IPS-NIHi11 (cell line): ENCODE measurements around the gene LEFTY1.
"Not testable (repeated sequence)": the region's sequence is repeated elsewhere in the genome, so short reads cannot be mapped to it uniquely, and the experiment has no call there.

Source experiments
- DNase-seq: peaks from one replicate; pipeline ENCODE4 v3.0.0; 2012; ENCODE audit warnings: mixed read lengths, low spot score

The LEFTY1 gene, protein sequence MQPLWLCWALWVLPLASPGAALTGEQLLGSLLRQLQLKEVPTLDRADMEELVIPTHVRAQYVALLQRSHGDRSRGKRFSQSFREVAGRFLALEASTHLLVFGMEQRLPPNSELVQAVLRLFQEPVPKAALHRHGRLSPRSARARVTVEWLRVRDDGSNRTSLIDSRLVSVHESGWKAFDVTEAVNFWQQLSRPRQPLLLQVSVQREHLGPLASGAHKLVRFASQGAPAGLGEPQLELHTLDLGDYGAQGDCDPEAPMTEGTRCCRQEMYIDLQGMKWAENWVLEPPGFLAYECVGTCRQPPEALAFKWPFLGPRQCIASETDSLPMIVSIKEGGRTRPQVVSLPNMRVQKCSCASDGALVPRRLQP

GRCh38 chr1:225888898-225889601, at the start of gene LEFTY1:
LEFTY1 (minus strand) TSS chr1:225889146; CDS start chr1:225889066, 80 bp downstream.
- peak; percentile 41 for DNase-seq

GRCh38 chr1:225937048-225937968, 48.4 kb upstream of the LEFTY1 start:
- no peak for DNase-seq

DNA sequence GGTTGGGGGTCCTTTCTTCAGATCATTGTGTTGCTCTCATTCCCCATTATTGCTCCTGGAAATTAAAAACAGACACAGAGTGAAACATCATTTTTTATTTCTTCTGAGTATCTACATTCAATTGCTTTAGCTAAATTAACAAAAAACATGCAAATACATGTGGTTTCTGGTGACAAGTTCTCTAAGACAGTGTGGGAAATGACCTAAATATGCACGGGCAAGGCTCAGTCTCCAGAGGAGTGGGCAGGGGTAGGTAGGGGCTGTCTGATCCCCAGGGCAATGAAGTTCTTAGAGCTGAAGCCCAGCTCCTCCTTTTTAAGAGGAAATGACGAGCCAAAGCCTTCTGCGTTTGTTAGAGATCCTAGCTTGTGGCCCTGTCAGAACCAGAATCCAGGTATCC, 47.6 kb upstream of the LEFTY1 start:
- DNase-seq: no peak

DNA sequence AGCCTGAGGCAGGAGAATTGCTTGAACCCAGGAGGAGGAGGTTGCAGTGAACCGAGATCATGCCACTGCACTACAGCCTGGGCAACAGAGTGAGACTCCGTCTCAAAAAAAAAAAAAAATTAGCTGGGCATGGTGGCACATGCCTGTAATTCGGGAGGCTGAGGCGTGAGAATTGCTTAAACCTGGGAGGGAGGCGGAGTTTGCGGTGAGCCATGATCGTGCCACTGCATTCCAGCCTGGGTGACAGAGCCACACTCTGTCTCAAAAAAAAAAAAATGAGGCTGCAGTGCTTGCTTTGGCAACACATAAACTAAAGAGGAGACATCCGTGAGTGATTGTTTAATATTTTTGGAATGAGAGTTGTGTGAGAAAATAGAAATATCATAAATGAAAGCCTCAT, 47.1 kb upstream of the LEFTY1 start:
- DNase-seq: not testable (repeated sequence)

DNA sequence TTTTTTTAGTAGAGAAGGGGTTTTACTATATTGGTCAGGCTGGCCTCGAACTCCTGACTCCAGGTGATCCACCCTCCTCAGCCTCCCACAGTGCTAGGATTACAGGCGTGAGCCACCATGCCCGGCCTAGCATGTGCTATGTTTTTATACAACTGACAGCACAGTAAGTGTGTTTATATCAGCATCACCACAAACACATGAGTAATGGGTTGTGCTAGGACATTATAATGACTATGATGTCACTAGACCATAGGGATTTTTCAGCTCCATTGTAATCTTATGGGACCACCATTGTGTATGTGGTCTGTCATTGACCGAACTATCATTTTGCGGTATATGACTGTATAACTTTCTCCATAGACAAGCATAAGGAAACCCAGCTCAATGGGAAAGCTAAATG, 45.8 kb upstream of the LEFTY1 start:
- no peak for DNase-seq

GRCh38 chr1:225933072-225933471, 44.1 kb upstream of the LEFTY1 start:
- DNase-seq: no peak

GRCh38 chr1:225931270-225932136, 42.6 kb upstream of the LEFTY1 start:
- no peak for DNase-seq

- DNase-seq: no peak
These were observed 41.6 kb upstream of the LEFTY1 start for GRCh38 chr1:225930566-225930965.

- DNase-seq: not testable (repeated sequence)
These were observed 40.5 kb upstream of the LEFTY1 start for GRCh38 chr1:225929462-225929861.

GRCh38 chr1:225928186-225929175, 39.5 kb upstream of the LEFTY1 start:
- DNase-seq: no peak

GRCh38 chr1:225926551-225927113, 37.7 kb upstream of the LEFTY1 start:
- no peak for DNase-seq

DNA sequence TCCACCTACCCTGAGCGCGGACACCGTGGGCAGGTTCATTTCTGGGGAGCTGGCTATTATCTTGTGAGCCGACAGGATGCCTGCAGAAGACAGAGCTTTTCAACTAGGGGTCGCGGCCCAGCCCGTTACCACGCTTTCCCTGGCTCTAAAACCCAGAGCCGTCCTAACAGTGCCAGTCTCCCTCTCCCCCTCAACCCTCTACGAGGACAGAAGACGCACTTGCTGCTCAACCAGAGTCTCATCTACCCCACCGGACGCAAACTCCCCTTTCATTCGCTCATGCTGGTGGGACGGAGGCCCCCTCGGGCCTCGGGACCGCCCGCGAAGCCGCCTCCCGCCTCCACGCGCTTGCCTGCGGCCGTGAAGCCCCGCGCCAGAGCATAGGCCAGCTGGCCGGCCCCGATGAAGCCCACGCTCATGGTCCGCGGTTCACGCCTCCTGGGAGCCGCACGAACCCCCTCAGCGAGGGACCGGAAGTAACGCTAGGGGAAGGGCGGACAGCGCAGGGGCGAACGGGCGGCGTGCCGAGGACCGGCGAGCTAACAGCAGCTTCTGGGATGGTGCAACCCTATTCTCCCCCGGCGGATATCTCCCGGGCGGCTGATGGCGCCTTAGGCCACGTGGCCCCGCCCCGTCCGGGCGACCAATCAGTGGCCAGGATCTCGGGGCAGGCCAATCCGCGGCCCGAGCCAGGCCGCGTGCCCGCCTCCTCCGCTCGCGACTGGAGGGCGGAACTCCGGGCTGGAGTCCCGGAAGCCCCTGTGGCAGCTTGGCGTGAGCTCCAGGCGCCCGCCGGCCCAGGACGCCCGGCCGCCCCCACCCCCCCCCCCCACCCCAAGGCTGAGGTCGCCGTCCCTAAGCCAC, 35.0 kb upstream of the LEFTY1 start, which contains the start of gene PYCR2:
Gene PYCR2 (minus strand): TSS at position 559 of the 864 bp plus-strand sequence. CDS start 140 bp downstream, at position 419.
- peak; percentile 100 for DNase-seq

DNA sequence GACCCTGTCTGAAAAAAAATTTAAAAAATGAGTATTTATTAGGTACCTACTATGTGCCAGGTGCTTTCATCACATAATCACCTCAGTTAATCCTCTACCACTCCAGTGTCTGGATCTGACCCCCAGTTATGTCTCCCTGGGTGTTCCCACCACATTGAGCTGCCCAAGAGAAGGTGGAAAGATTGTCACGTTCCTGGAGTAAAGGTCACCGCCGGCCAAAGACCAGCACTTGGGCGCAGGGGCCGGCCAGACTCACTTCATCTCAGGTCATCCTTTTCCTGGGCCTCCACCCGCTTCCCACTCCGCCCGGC, 34.4 kb upstream of the LEFTY1 start:
- no peak for DNase-seq

DNA sequence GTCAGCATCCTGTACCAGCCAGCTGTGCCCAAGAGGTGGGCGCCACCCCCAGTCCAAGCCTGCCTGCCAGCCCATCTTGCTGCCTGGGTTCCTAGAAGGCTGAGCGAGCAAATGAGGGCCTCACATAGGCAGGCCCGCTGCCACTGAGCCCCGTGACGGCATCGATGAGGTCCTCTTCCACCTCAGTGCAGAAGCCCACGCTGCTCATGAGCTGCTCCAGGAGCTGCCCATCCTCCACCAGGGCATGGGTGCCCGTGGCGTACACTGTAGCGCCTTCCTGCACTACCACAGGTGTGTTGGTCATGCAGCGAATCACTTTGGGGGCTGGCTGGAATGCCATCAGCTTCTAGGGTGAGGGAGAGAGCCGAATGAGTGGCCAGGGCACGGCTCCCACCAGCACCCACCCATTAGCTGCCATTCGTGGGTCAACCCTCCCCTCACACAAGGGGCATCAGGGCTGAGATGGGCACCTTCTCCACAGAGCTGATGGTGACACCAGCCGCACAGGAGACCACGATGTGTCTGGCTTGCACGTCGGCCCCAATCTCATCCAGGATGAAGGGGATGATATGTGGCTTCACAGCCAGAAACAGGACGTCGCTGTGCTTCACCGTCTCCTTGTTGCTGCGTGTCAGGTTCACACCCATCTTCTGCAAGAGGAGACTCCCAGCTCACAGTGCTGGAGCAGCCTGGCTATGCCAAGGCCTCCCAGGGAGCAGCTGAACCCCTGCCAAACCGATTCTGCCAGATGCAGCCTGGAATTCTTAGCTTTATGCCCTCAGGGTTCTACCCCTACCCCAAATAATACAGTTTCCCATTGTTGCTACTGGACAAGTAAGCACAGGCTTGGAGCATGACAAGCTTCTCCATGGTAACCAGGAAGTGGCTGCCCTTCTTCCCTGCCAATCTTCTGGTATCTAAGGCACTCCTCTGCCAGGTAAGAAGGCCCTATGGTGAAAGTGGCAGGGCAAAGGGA, 33.1 kb upstream of the LEFTY1 start:
- DNase-seq: no peak

- no peak for DNase-seq
These were observed 31.0 kb upstream of the LEFTY1 start for GRCh38 chr1:225919906-225920305.

DNA sequence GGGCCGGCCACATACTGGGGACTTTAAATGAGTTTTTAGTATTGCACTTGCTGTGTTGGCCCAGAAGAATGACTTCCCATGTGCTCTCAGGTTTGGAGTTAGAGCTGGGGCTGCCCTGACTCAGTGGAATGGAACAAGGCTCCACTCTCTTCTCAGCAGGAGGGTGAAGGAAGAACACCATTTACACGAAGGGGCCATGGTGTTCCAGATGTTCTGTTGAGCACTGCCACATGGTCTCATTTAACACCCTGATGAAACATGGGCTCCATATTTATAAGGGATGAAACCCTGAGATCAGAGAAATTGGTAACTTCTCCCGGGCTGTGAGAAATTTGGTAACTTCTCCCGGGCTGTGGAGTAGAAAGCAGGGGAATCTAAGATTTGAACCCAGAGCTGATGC, 29.3 kb upstream of the LEFTY1 start:
- DNase-seq: no peak

DNA sequence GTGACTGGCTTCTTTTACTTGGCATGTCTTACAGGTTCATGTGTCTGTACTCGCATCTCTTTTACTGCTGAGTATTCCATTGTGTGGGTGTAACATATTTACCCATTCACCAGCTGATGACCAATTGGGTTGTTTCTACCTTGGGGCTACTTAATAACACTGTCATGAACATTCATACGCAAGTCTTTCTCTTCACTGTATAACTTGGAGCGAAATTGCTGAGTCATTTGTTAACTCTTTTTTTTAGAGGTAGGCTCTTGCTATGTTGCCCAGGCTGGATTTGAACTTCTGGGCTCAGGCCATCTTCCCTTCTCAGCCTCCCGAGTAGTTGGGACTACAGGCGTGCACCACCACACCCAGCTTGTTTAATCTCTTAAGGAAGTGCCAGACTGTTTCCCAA, 28.6 kb upstream of the LEFTY1 start:
- no peak for DNase-seq

- DNase-seq: no peak
These were observed 28.2 kb upstream of the LEFTY1 start for GRCh38 chr1:225917101-225917500.
